Measurements from ENCODE around the gene NTMT1.

GRCh38 chr9:129648092-129648763 lies 22.3 kb downstream of the NTMT1 start:
- TF ChIP-seq CTCF (IDR thresholded peaks at IDR 0.05) (no peak), POLR2AphosphoS5 (IDR thresholded peaks at IDR 0.05) (no peak)

Data from esophagus muscularis mucosa (tissue), 3 donors.